ENCODE results near the gene EBLN2. TPM values are rescaled to one million over a fixed set of nuclear protein-coding genes. Genes with fewer than 3 reads are reported as not detected.

The EBLN2 gene
- total RNA-seq = 10 to 100 TPM in 1 of 8 experiments, 1 to 10 TPM in 7; 2.7 to 12.8 (median 3.5) TPM

GRCh38 chr3:73061416-73061815 lies at the start of gene EBLN2:
Gene EBLN2 (plus strand): TSS chr3:73061659. CDS start chr3:73062082, 423 bp downstream.
- in situ Hi-C loops (cut with MboI; ENCODE audit: low pct_unique_long_range_greater_than_20kb in 2 of 9, low sequenced_read_pairs in 9 of 9, unreplicated experiment in 9 of 9) = loop anchor here in 2 of 9 experiments (25.0 kb wide), 2 partner anchors 199 to 1349 kb away; no protein-coding TSS in a partner anchor
- ATAC-seq (replicated peaks in 6 of 8) = no peak
- Histone ChIP-seq H3K4me1 (replicated peaks in 1 of 2) (no peaks in the 10 kb centered on the region), H3K27ac (no peak within 1 kb of the TSS), H3K4me3 (no peak within 1 kb of the TSS)
- 80 to 100% (median 100%) methylated on average over 1 to 2 of the region's 2 CpGs; no CpG with 5 or more reads in 7 of the 10 experiments for WGBS, 10 experiments

GRCh38 chr3:73018298-73018697 lies 43.2 kb upstream of the EBLN2 start:
- no peak for ATAC-seq (replicated peaks in 6 of 8)
- no peak overlapping the region for H3K4me3 ChIP-seq
- no peak overlapping the region for H3K27ac ChIP-seq
- no peaks in the 10 kb centered on the region for H3K4me1 ChIP-seq (replicated peaks in 1 of 2)
- 29 to 100% (median 90%) methylated on average over 1 to 3 of the region's 4 CpGs; no CpG with 5 or more reads in 2 of the 10 experiments for WGBS, 10 experiments
- in situ Hi-C loops (cut with MboI; ENCODE audit: low pct_unique_long_range_greater_than_20kb in 2 of 9, low sequenced_read_pairs in 9 of 9, unreplicated experiment in 9 of 9) = no loop called here

- Histone ChIP-seq H3K27ac (no peak overlapping the region), H3K4me3 (no peak overlapping the region), H3K4me1 (replicated peaks in 1 of 2) (no peaks in the 10 kb centered on the region)
- no peak for ATAC-seq (replicated peaks in 6 of 8)
- in situ Hi-C loops (cut with MboI; ENCODE audit: low pct_unique_long_range_greater_than_20kb in 2 of 9, low sequenced_read_pairs in 9 of 9, unreplicated experiment in 9 of 9) = no loop called here
- 52 to 100% (median 79%) methylated on average over 1 to 5 of the region's 5 CpGs; no CpG with 5 or more reads in 2 of the 10 experiments for WGBS, 10 experiments
These were observed 42.5 kb upstream of the EBLN2 start for GRCh38 chr3:73018790-73019441.

GRCh38 chr3:73021301-73021835 lies 40.1 kb upstream of the EBLN2 start:
- ATAC-seq (replicated peaks in 6 of 8) = no peak
- Histone ChIP-seq H3K4me1 (replicated peaks in 1 of 2) (no peaks in the 10 kb centered on the region), H3K4me3 (no peak overlapping the region), H3K27ac (no peak overlapping the region)
- 39 to 100% (median 64%) methylated on average over 1 to 4 of the region's 4 CpGs; no CpG with 5 or more reads in 4 of the 10 experiments for WGBS, 10 experiments
- in situ Hi-C loops (cut with MboI; ENCODE audit: low pct_unique_long_range_greater_than_20kb in 2 of 9, low sequenced_read_pairs in 9 of 9, unreplicated experiment in 9 of 9) = no loop called here

- ATAC-seq (replicated peaks in 6 of 8) = no peak
- Histone ChIP-seq H3K4me1 (replicated peaks in 1 of 2) (no peaks in the 10 kb centered on the region), H3K27ac (no peak overlapping the region), H3K4me3 (no peak overlapping the region)
- in situ Hi-C loops (cut with MboI; ENCODE audit: low pct_unique_long_range_greater_than_20kb in 2 of 9, low sequenced_read_pairs in 9 of 9, unreplicated experiment in 9 of 9) = no loop called here
These were observed 36.6 kb upstream of the EBLN2 start for GRCh38 chr3:73024836-73025235.

- H3K27ac ChIP-seq = no peak overlapping the region
- 20 to 85% (median 66%) methylated on average over 3 to 6 of the region's 6 CpGs for WGBS, 10 experiments
- H3K4me1 ChIP-seq (replicated peaks in 1 of 2) = no peaks in the 10 kb centered on the region
- peak in 1 of 8 experiments; percentile 75 for ATAC-seq (replicated peaks in 6 of 8)
- H3K4me3 ChIP-seq = no peak overlapping the region
- in situ Hi-C loops (cut with MboI; ENCODE audit: low pct_unique_long_range_greater_than_20kb in 2 of 9, low sequenced_read_pairs in 9 of 9, unreplicated experiment in 9 of 9) = no loop called here
These were observed 35.2 kb upstream of the EBLN2 start for GRCh38 chr3:73026111-73026759.

GRCh38 chr3:73026760-73027113 lies 34.7 kb upstream of the EBLN2 start:
- Histone ChIP-seq H3K4me3 (no peak overlapping the region), H3K4me1 (replicated peaks in 1 of 2) (no peaks in the 10 kb centered on the region), H3K27ac (no peak overlapping the region)
- WGBS, 10 experiments = 67 to 100% (median 92%) methylated on average over 1 to 2 of the region's 2 CpGs; no CpG with 5 or more reads in 3 of the 10 experiments
- in situ Hi-C loops (cut with MboI; ENCODE audit: low pct_unique_long_range_greater_than_20kb in 2 of 9, low sequenced_read_pairs in 9 of 9, unreplicated experiment in 9 of 9) = no loop called here
- ATAC-seq (replicated peaks in 6 of 8) = peak in 1 of 8 experiments; percentile 50

GRCh38 chr3:73028803-73029202 lies 32.7 kb upstream of the EBLN2 start:
- in situ Hi-C loops (cut with MboI; ENCODE audit: low pct_unique_long_range_greater_than_20kb in 2 of 9, low sequenced_read_pairs in 9 of 9, unreplicated experiment in 9 of 9) = no loop called here
- Histone ChIP-seq H3K27ac (no peak overlapping the region), H3K4me1 (replicated peaks in 1 of 2) (no peaks in the 10 kb centered on the region), H3K4me3 (no peak overlapping the region)
- 54 to 100% (median 76%) methylated on average over 1 to 4 of the region's 4 CpGs; no CpG with 5 or more reads in 4 of the 10 experiments for WGBS, 10 experiments
- no peak for ATAC-seq (replicated peaks in 6 of 8)

GRCh38 chr3:73029321-73029796 lies 32.1 kb upstream of the EBLN2 start:
- Histone ChIP-seq H3K27ac (no peak overlapping the region), H3K4me3 (no peak overlapping the region), H3K4me1 (replicated peaks in 1 of 2) (no peaks in the 10 kb centered on the region)
- WGBS, 10 experiments = 0 to 100% (median 60%) methylated on average over 1 of the region's 1 CpG; no CpG with 5 or more reads in 1 of the 10 experiments
- ATAC-seq (replicated peaks in 6 of 8) = peak in 2 of 8 experiments; percentile 88 to 94
- in situ Hi-C loops (cut with MboI; ENCODE audit: low pct_unique_long_range_greater_than_20kb in 2 of 9, low sequenced_read_pairs in 9 of 9, unreplicated experiment in 9 of 9) = no loop called here

GRCh38 chr3:73030073-73030597 lies 31.3 kb upstream of the EBLN2 start:
- in situ Hi-C loops (cut with MboI; ENCODE audit: low pct_unique_long_range_greater_than_20kb in 2 of 9, low sequenced_read_pairs in 9 of 9, unreplicated experiment in 9 of 9) = no loop called here
- 83 to 100% (median 88%) methylated on average over 1 of the region's 1 CpG; no CpG with 5 or more reads in 5 of the 10 experiments for WGBS, 10 experiments
- Histone ChIP-seq H3K4me3 (no peak overlapping the region), H3K4me1 (replicated peaks in 1 of 2) (no peaks in the 10 kb centered on the region), H3K27ac (no peak overlapping the region)
- no peak for ATAC-seq (replicated peaks in 6 of 8)

- WGBS, 10 experiments = 0 to 100% (median 74%) methylated on average over 1 to 2 of the region's 2 CpGs
- Histone ChIP-seq H3K4me3 (no peak overlapping the region), H3K4me1 (replicated peaks in 1 of 2) (peaks cover 0 to under 1% of the 10 kb centered on the region in 2 donors), H3K27ac (no peak overlapping the region)
- no peak for ATAC-seq (replicated peaks in 6 of 8)
- in situ Hi-C loops (cut with MboI; ENCODE audit: low pct_unique_long_range_greater_than_20kb in 2 of 9, low sequenced_read_pairs in 9 of 9, unreplicated experiment in 9 of 9) = no loop called here
These were observed 29.8 kb upstream of the EBLN2 start for GRCh38 chr3:73031573-73032103.

GRCh38 chr3:73036694-73037591 lies 24.5 kb upstream of the EBLN2 start:
- Histone ChIP-seq H3K4me3 (no peak overlapping the region), H3K4me1 (replicated peaks in 1 of 2) (peaks cover 8 to 24% of the 10 kb centered on the region in 2 donors), H3K27ac (no peak overlapping the region)
- ATAC-seq (replicated peaks in 6 of 8) = peak; percentile 37 to 90 (median 72)
- WGBS, 10 experiments = 15 to 89% (median 63%) methylated on average over 2 to 3 of the region's 3 CpGs; no CpG with 5 or more reads in 2 of the 10 experiments
- in situ Hi-C loops (cut with MboI; ENCODE audit: low pct_unique_long_range_greater_than_20kb in 2 of 9, low sequenced_read_pairs in 9 of 9, unreplicated experiment in 9 of 9) = no loop called here

Measured in motor neuron (in vitro differentiated cells).